Mucosa of stomach (tissue), 1 donor: ENCODE results near the gene LAGE3.
A peak's percentile ranks its signal among the peaks of the same experiment; 100 is the strongest.

ENCODE experiments used
- H3K27me3 ChIP-seq: one replicate; pipeline ENCODE4 v1.7.0; 2013; ENCODE audit warnings: mild to moderate bottlenecking, low read length; ENCODE audit not compliant: control insufficient read depth, insufficient read depth
- H3K36me3 ChIP-seq: one replicate; pipeline ENCODE4 v1.7.0; 2013; ENCODE audit warnings: low read length; ENCODE audit not compliant: control insufficient read depth, insufficient read depth
- H3K4me1 ChIP-seq: one replicate; pipeline ENCODE4 v1.7.0; 2013; ENCODE audit warnings: mild to moderate bottlenecking, low read length; ENCODE audit not compliant: control insufficient read depth, insufficient read depth
- H3K4me3 ChIP-seq: one replicate; pipeline ENCODE4 v1.7.0; 2013; ENCODE audit warnings: low read length
- H3K9ac ChIP-seq: one replicate; pipeline ENCODE4 v1.7.0; 2013; ENCODE audit warnings: mild to moderate bottlenecking, low read length, moderate library complexity
- H3K9me3 ChIP-seq: one replicate; pipeline ENCODE4 v1.7.0; 2013; ENCODE audit warnings: mild to moderate bottlenecking, low read length, moderate library complexity; ENCODE audit not compliant: control insufficient read depth
- donor health status: Pancreatic carcinoma.

Gene LAGE3

GRCh38 chrX:154483325-154483724, 4.2 kb upstream of the LAGE3 start:
- H3K9ac ChIP-seq, result no peak overlapping the region
- H3K4me1 ChIP-seq, result peaks cover 23% of the 10 kb centered on the region
- no peaks in the 10 kb centered on the region for H3K27me3 ChIP-seq
- no peaks in the 10 kb centered on the region for H3K36me3 ChIP-seq
- H3K4me3 ChIP-seq, result no peak overlapping the region
- no peaks in the 10 kb centered on the region for H3K9me3 ChIP-seq

DNA sequence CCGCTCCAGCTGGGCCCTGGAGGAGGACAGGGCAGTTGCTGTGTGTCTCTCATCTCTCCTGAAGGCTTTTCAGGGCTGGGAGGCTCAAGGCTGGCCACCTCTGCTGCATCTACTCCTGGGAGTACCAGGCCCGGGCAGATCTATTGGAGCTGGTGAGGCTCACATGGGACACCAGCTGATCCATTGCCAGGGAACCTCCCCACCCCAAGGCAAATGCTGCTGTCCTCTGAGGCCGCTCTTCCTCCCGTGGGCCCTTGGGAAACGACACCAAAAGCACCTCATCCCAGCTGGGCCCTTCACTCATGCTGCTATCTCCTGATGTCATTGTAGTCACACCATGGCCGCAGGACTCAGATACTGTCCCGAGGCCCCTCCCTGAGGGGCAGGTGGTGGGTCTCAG, 3.7 kb upstream of the LAGE3 start:
- Histone ChIP-seq H3K27me3 (no peaks in the 10 kb centered on the region), H3K9ac (no peak overlapping the region), H3K36me3 (no peaks in the 10 kb centered on the region), H3K9me3 (no peaks in the 10 kb centered on the region), H3K4me1 (peaks cover 25% of the 10 kb centered on the region), H3K4me3 (no peak overlapping the region)

- H3K27me3 ChIP-seq, result no peaks in the 10 kb centered on the region
- H3K9ac ChIP-seq, result no peak overlapping the region
- no peaks in the 10 kb centered on the region for H3K9me3 ChIP-seq
- H3K4me3 ChIP-seq, result no peak overlapping the region
- peaks cover 25% of the 10 kb centered on the region for H3K4me1 ChIP-seq
- no peaks in the 10 kb centered on the region for H3K36me3 ChIP-seq
These were observed 3.0 kb upstream of the LAGE3 start for GRCh38 chrX:154481911-154482601.

GRCh38 chrX:154481195-154481594, 2.1 kb upstream of the LAGE3 start:
- no peaks in the 10 kb centered on the region for H3K36me3 ChIP-seq
- H3K4me1 ChIP-seq, result peaks cover 25% of the 10 kb centered on the region
- no peak overlapping the region for H3K4me3 ChIP-seq
- H3K9me3 ChIP-seq, result no peaks in the 10 kb centered on the region
- no peaks in the 10 kb centered on the region for H3K27me3 ChIP-seq
- no peak overlapping the region for H3K9ac ChIP-seq

DNA sequence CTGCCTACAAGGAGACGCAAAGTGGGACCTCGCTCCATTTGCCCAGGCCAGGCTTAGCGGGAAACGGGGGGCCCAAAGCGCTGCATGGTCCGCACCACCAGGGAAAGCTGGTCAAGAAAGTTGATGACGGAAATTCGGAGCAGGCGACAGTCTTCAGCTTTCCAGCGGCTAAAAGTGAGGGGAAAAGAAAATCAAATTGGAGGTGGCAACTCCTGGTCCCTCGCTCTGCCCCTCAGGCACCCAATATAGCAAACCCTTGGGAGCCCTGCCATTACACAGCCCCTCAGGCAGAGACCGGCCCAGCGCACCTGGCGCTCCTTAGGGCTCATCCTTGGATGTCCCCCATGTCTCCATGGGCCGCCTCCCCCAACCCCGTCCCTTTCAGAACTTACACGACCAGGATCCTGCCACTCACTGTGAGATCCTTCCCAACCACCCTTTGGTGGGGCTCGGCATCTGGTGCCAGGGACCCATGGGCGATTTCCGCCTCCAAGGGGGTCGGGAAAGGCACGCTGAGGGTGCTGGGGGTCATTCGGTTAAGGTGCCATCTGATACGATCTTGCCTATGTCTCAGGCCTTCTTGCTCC, 1.1 kb downstream of the LAGE3 start:
- no peaks in the 10 kb centered on the region for H3K9me3 ChIP-seq
- H3K4me3 ChIP-seq, result no peak overlapping the region
- peak overlapping the region; percentile 34 for H3K9ac ChIP-seq
- no peaks in the 10 kb centered on the region for H3K27me3 ChIP-seq
- H3K4me1 ChIP-seq, result peaks cover 6% of the 10 kb centered on the region
- H3K36me3 ChIP-seq, result no peaks in the 10 kb centered on the region

GRCh38 chrX:154476821-154477220, 2.3 kb downstream of the LAGE3 start:
- H3K4me1 ChIP-seq, result peaks cover 11% of the 10 kb centered on the region
- no peak overlapping the region for H3K9ac ChIP-seq
- H3K36me3 ChIP-seq, result no peaks in the 10 kb centered on the region
- no peaks in the 10 kb centered on the region for H3K27me3 ChIP-seq
- no peak overlapping the region for H3K4me3 ChIP-seq
- H3K9me3 ChIP-seq, result no peaks in the 10 kb centered on the region

GRCh38 chrX:154473683-154474082, 5.4 kb downstream of the LAGE3 start:
- H3K36me3 ChIP-seq, result no peaks in the 10 kb centered on the region
- H3K27me3 ChIP-seq, result no peaks in the 10 kb centered on the region
- H3K9ac ChIP-seq, result no peak overlapping the region
- H3K4me3 ChIP-seq, result no peak overlapping the region
- H3K4me1 ChIP-seq, result peaks cover 7% of the 10 kb centered on the region
- no peaks in the 10 kb centered on the region for H3K9me3 ChIP-seq

DNA sequence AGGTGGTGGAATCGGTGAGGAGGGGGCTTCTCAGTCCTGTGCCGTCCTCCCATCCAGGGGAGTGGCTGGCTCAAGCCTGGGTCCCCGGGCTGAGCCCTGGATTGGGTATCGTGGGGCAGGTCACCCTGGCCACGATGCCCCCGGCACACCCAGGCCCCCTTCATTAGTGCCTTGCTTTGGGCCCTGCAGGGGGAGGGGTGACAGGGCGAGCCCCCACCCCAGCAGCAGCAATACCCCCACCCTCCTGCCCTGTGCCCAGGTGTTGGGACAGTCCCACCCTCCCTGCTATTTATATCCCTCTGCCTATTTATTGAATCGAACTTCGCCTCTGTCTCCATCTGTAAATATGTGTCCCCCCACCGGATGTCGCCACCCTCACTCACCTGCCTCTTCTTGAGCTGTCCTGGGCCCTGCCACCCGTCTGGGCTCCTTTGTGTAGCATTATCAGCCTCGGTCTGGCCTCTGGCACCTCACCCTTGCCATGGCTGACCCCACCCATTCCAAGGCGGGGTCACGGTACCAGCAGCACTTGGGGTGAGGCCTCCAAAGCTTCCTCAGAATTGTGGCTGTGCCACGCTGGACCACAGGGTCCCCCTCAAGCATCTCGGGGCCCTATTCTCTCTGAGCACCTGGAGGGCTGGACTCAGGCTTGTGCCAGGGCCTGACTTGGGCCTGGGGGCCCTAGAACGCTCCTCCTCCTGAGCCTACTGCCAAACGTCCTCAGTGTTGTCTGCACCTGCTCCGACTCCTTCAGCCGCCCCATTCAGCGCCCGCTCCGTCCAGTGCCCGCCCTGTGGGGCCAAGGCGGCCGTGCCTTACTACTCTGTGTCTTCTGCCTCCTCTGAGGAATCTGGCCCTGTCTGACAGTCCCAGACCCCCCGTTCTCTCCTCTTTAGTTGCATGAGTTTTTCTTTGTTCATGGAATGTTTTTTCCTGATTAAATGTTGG, 6.1 kb downstream of the LAGE3 start:
- H3K9ac ChIP-seq, result no peak overlapping the region
- H3K9me3 ChIP-seq, result no peaks in the 10 kb centered on the region
- H3K4me3 ChIP-seq, result no peak overlapping the region
- peaks cover 5% of the 10 kb centered on the region for H3K4me1 ChIP-seq
- H3K36me3 ChIP-seq, result no peaks in the 10 kb centered on the region
- no peaks in the 10 kb centered on the region for H3K27me3 ChIP-seq

DNA sequence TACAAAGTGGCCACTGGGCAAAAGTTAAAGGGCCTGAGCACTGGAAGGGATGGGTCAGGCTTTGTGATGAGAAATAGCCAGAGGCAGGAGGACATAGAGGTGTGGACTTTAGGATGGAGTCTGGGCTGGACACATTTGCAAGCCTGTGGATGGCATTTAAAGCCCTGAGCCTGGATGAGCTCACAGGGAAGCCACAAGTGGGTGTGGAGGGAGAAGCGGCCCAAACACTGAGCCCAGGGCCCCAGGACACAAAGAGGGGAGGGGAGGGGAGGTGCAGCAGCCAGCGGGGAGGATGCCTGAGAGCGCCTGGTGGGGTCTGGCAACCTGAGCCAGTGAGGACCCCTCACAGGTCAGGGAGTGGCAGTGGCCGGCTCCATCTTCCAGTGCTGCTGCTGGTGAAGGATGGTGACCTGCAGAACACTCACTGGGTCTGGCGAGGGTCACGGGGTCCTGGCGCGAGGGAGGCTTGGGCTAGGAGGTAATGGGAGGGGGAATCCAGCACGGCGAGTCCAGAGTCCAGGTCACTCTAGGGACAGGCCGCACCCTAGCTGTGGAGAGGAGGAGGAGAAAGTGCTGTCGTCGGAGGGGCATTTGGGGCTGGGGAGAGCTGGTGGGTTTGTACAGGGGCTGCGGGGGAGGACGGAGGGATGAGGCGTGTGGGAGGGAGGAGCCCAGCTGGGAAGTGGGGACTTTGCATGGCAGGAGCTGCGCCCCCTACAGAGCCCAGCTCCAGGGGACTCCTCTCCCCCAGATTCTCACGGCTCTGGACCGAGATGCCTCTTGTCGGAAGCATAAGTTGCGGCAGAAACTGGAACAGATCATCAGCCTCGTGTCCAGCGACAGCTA, 7.0 kb downstream of the LAGE3 start:
- H3K36me3 ChIP-seq, result no peaks in the 10 kb centered on the region
- H3K4me3 ChIP-seq, result no peak overlapping the region
- peaks cover 5% of the 10 kb centered on the region for H3K4me1 ChIP-seq
- no peaks in the 10 kb centered on the region for H3K9me3 ChIP-seq
- H3K9ac ChIP-seq, result no peak overlapping the region
- no peaks in the 10 kb centered on the region for H3K27me3 ChIP-seq

DNA sequence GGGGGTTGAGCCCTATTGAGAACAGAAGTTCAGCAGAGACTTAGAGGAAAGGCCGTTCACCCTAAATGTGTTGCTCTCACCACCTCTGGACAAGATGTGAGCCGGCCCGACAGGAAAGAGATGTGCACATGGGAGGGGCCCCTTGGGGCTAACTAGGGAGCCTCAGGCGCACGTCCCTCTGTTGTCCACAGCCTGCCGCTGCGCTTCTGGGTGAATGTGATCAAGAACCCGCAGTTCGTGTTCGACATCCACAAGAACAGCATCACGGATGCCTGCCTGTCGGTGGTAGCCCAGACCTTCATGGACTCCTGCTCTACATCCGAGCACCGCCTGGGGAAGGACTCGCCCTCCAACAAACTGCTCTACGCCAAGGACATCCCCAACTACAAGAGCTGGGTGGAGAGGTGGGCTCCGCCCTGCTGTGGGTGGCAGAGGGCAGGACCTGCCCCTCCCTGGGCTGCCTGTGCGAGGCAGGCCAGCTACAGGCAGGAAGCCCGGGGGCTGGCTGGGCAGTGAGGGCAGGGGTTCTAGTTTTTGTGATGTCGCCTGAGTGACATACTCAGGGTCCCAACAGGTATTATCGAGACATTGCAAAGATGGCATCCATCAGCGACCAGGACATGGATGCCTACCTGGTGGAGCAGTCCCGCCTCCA, 8.0 kb downstream of the LAGE3 start:
- peaks cover 5% of the 10 kb centered on the region for H3K4me1 ChIP-seq
- no peak overlapping the region for H3K4me3 ChIP-seq
- H3K9ac ChIP-seq, result no peak overlapping the region
- H3K9me3 ChIP-seq, result no peaks in the 10 kb centered on the region
- H3K27me3 ChIP-seq, result no peaks in the 10 kb centered on the region
- no peaks in the 10 kb centered on the region for H3K36me3 ChIP-seq

- Histone ChIP-seq H3K9me3 (no peaks in the 10 kb centered on the region), H3K4me1 (peaks cover 5% of the 10 kb centered on the region), H3K4me3 (no peak overlapping the region), H3K27me3 (no peaks in the 10 kb centered on the region), H3K9ac (no peak overlapping the region), H3K36me3 (no peaks in the 10 kb centered on the region)
These were observed 8.6 kb downstream of the LAGE3 start for GRCh38 chrX:154470434-154470833.
